ENCODE measurements around the gene IER3. TPM values are rescaled to one million over a fixed set of nuclear protein-coding genes. Genes with fewer than 3 reads are reported as not detected.
A peak's percentile ranks its signal among the peaks of the same experiment; 100 is the strongest.

Gene IER3
- total and polyA plus RNA-seq, 9 of the 15 experiments (the other 6 are each of a cell fraction or from before 2014, with no cell fraction given), result 1.5 to 30.0 (median 11.5) TPM

DNA sequence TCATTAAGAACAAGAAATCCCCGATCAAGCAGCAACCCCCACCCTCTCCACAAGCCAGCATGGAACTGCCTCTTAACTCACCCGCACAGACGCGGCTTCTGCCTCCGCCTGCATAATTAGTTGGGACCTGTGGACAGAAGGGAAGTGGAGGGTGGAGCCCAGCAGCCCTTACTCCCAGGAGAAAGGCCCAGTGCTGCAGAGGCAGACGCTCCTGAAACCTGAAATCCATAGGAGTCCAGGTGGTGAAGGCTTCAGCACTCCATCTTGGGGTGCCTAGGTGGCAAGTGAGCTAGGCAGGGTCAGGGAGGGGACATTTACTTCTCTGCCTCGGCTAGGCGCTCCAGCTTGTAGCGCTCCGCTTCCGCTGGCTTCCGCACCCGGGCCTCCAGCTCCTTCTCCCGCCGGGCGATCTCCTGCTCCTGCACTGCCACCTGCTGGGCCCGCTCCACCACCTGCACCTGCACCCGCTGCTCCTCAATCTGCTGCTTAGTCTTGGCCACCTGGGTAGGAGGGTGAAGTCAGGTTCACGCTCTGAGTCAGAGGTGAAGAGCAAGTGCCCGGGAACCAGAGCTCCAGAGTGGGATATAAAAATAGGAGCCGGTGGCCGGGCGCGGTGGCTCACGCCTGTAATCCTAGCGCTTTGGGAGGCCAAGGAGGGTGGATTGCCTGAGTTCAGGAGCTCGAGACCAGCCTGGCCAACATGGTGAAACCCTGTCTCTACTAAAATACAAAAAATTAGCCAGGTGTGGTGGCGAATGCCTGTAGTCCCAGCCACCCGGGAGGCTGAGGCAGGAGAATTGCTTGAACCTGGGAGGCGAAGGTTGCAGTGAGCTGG, 13.5 kb downstream of the IER3 start:
- peaks cover 2% of the 10 kb centered on the region for H3K9me1 ChIP-seq (ENCODE audit: control insufficient read depth, insufficient read depth, low read length)
- DNase-seq (ENCODE audit: extremely low read depth in 1 of 4, low spot score in 3 of 4) (peak; percentile 79 to 86 (median 84)), ATAC-seq (peak; percentile 90), FAIRE-seq (peak; percentile 49)
- in situ Hi-C loops (cut with MboI) (no loop called here), intact Hi-C loops (cut with micrococcal nuclease) (loop anchor here (2.0 to 5.0 kb wide), 4 partner anchors 52 to 356 kb away; no protein-coding TSS in a partner anchor)
- H3K79me2 ChIP-seq (ENCODE audit: control insufficient read depth, insufficient read depth, low read length), result peaks cover 3% of the 10 kb centered on the region; the same call in 2 of the 3 replicates
- no peak overlapping the region for H3K4me3 ChIP-seq
- H3K36me3 ChIP-seq (ENCODE audit: control insufficient read depth, insufficient read depth, low read length), result peaks cover 75% of the 10 kb centered on the region
- no peaks in the 10 kb centered on the region for H3K27me3 ChIP-seq (ENCODE audit: control insufficient read depth in 2 of 2, insufficient read depth in 2 of 2, low read length in 2 of 2)
- peaks cover 0 to 7% of the 10 kb centered on the region in 2 experiments; a peak in 3 of 5 replicates for H3K4me1 ChIP-seq (replicated peaks in 1 of 2; ENCODE audit: control insufficient read depth in 2 of 2, insufficient read depth in 2 of 2, low read length in 2 of 2)
- ChIA-PET CTCF (ENCODE audit: low intra/inter-chr PET ratio) (interaction anchor here (0.7 to 1.0 kb wide), 5 partner anchors 8 to 383 kb away, joined by 3 to 7 read pairs (median 3); partner anchors contain the start of gene ATAT1), POLR2A (interaction anchor here (0.6 to 6.1 kb wide), 15 partner anchors 9 to 272 kb away, joined by 3 to 50 read pairs (median 4); partner anchors contain the start of genes FLOT1, MDC1 and TUBB)
- no TSS peak for BruUV-seq (replicated peaks)
- 43% methylated on average over 30 of the region's 30 CpGs for WGBS (ENCODE audit: insufficient coverage, low coverage, missing lambda C conversion rate)
- peak overlapping the region in 1 of 2 experiments; percentile 74; a peak in 2 of 4 replicates for H3K9ac ChIP-seq (ENCODE audit: insufficient read depth in 1 of 2, low read depth in 2 of 2, low read length in 2 of 2)
- H3K27ac ChIP-seq (ENCODE audit: extremely low read depth, low read depth, low read length), result 0 out of 3 replicates have a peak overlapping the region, but pooled peaks have one; percentile 18
- 0 out of 2 replicates have a peak overlapping the region, but pooled peaks have one; percentile 27 for H3K4me2 ChIP-seq (ENCODE audit: insufficient read depth, low read length)
- H2AFZ ChIP-seq (ENCODE audit: low read depth, low read length), result no peak overlapping the region; the same call in 1 of the 2 replicates
- no peaks in the 10 kb centered on the region for H3K9me3 ChIP-seq (replicated peaks; ENCODE audit: control insufficient read depth, insufficient read depth, low read depth, low read length)
- H4K20me1 ChIP-seq (replicated peaks; ENCODE audit: control insufficient read depth, insufficient read depth, low read length), result peaks cover 7% of the 10 kb centered on the region
- no peak for TF ChIP-seq ZNF232 (CRISPR knock-in tag; IDR thresholded peaks at IDR 0.05)
- TF ChIP-seq FOXP1 (CRISPR knock-in tag; IDR thresholded peaks at IDR 0.05), result no peak
- 0 out of 2 replicates have a peak, but pooled peaks have one; percentile 26 for TF ChIP-seq BCOR (IDR thresholded peaks at IDR 0.05)
- no peak for TF ChIP-seq NR1H2 (CRISPR knock-in tag; IDR thresholded peaks at IDR 0.05)
- no peak for TF ChIP-seq SMARCB1 (IDR thresholded peaks at IDR 0.05; ENCODE audit: insufficient read length, low read depth)
- no peak for TF ChIP-seq CREB1 (IDR thresholded peaks at IDR 0.05)
- TF ChIP-seq CREB1 (CRISPR knock-in tag; IDR thresholded peaks at IDR 0.05), result peak; percentile 46; the same call in 1 of the 2 replicates
- TF ChIP-seq STAG1 (CRISPR knock-in tag; IDR thresholded peaks at IDR 0.05; ENCODE audit: borderline replicate concordance), result peak; percentile 71; the same call in 1 of the 2 replicates
- TF ChIP-seq TEAD1 (CRISPR knock-in tag; IDR thresholded peaks at IDR 0.05), result 0 out of 4 replicates have a peak, but pooled peaks of 1 of the 2 experiments have one; percentile 35
- TF ChIP-seq RBM25 (IDR thresholded peaks at IDR 0.05; ENCODE audit: low read depth, low read length, severe bottlenecking), result no peak
- no peak for TF ChIP-seq TRIM24 (IDR thresholded peaks at IDR 0.05)
- TF ChIP-seq TGIF2 (CRISPR knock-in tag; IDR thresholded peaks at IDR 0.05), result no peak
- no peak for TF ChIP-seq EGR1 (conservative IDR thresholded peaks at IDR 0.05)
- TF ChIP-seq TRIM28 (IDR thresholded peaks at IDR 0.05), result 0 out of 2 replicates have a peak, but pooled peaks have one; percentile 17
- no peak for TF ChIP-seq ZNF583 (CRISPR knock-in tag; IDR thresholded peaks at IDR 0.05)
- TF ChIP-seq TAL1 (IDR thresholded peaks at IDR 0.05), result no peak
- TF ChIP-seq CTBP1 (IDR thresholded peaks at IDR 0.05; ENCODE audit: borderline replicate concordance), result peak; percentile 52
- TF ChIP-seq MCM2 (IDR thresholded peaks at IDR 0.05; ENCODE audit: low read depth), result no peak
- TF ChIP-seq, protein P1, sequence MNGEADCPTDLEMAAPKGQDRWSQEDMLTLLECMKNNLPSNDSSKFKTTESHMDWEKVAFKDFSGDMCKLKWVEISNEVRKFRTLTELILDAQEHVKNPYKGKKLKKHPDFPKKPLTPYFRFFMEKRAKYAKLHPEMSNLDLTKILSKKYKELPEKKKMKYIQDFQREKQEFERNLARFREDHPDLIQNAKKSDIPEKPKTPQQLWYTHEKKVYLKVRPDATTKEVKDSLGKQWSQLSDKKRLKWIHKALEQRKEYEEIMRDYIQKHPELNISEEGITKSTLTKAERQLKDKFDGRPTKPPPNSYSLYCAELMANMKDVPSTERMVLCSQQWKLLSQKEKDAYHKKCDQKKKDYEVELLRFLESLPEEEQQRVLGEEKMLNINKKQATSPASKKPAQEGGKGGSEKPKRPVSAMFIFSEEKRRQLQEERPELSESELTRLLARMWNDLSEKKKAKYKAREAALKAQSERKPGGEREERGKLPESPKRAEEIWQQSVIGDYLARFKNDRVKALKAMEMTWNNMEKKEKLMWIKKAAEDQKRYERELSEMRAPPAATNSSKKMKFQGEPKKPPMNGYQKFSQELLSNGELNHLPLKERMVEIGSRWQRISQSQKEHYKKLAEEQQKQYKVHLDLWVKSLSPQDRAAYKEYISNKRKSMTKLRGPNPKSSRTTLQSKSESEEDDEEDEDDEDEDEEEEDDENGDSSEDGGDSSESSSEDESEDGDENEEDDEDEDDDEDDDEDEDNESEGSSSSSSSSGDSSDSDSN (IDR thresholded peaks at IDR 0.05; ENCODE audit: borderline replicate concordance in 1 of 2, low read depth in 2 of 2, low read length in 2 of 2), result no peak
- TF ChIP-seq, protein P2, sequence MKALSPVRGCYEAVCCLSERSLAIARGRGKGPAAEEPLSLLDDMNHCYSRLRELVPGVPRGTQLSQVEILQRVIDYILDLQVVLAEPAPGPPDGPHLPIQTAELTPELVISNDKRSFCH (CRISPR knock-in tag; IDR thresholded peaks at IDR 0.05), result no peak
- TF ChIP-seq, protein P2 (tag; IDR thresholded peaks at IDR 0.05), result 0 out of 2 replicates have a peak, but pooled peaks have one; percentile 34
- TF ChIP-seq GATAD2A (IDR thresholded peaks at IDR 0.05), result no peak
